H1 (cell line): ENCODE measurements around the gene NFASC. TPM values are rescaled to one million over a fixed set of nuclear protein-coding genes. Genes with fewer than 3 reads are reported as not detected.

Source experiments
- CTCF ChIA-PET: fragments of 300-600 bp; sonication (Branson Sonifier 250); formaldehyde crosslinking; loops from one replicate; lab custom pipeline; 2021; ENCODE audit not compliant: partially characterized antibody; lab: Charles Lee
- POLR2A ChIA-PET: fragments of 300-600 bp; sonication (Branson Sonifier 250); formaldehyde crosslinking; loops from one replicate; lab custom pipeline; 2021; ENCODE audit warnings: inconsistent platforms; ENCODE audit not compliant: partially characterized antibody; lab: Charles Lee
- DNase-seq, 2 experiments: peaks; one replicate each; pipeline versions ENCODE4 v3.0.0 to v3.0.0-alpha.2; 2010 to 2022; ENCODE audit warnings: low spot score in 2 of 2, low read depth in 1 of 2, mixed read lengths in 1 of 2
- FAIRE-seq: peaks from 2 replicates; lab custom pipeline; 2011; peaks lifted over from hg19 to GRCh38; lab: Jason Lieb, UNC
- H2AFZ ChIP-seq: 2 replicates; pipeline ENCODE4 v1.8.1; 2012; ENCODE audit warnings: low read length, inconsistent platforms
- H2AK5ac ChIP-seq: 2 replicates; pipeline ENCODE4 v1.6.1; 2013; ENCODE audit warnings: low read depth, low read length
- H2BK120ac ChIP-seq: replicated peaks from 2 replicates; pipeline ENCODE3; 2013; ENCODE audit warnings: low read depth, low read length, inconsistent platforms
- H2BK12ac ChIP-seq: 2 replicates; pipeline ENCODE4 v1.6.1; 2013; ENCODE audit warnings: low read depth, low read length
- H2BK15ac ChIP-seq: 2 replicates; pipeline ENCODE4 v1.6.1; 2013; ENCODE audit warnings: low read length
- H2BK20ac ChIP-seq: 2 replicates; pipeline ENCODE4 v1.6.1; 2013; ENCODE audit warnings: low read length
- H2BK5ac ChIP-seq: 2 replicates; pipeline ENCODE4 v1.6.1; 2013; ENCODE audit warnings: low read depth, low read length
- H3K14ac ChIP-seq: 2 replicates; pipeline ENCODE4 v1.6.1; 2013; ENCODE audit warnings: inconsistent platforms; ENCODE audit not compliant: insufficient read length
- H3K18ac ChIP-seq: 2 replicates; pipeline ENCODE4 v1.6.1; 2013; ENCODE audit warnings: low read length; ENCODE audit errors: extremely low read depth
- H3K23ac ChIP-seq: 2 replicates; pipeline ENCODE4 v1.6.1; 2013; ENCODE audit warnings: inconsistent platforms; ENCODE audit not compliant: insufficient read length
- H3K23me2 ChIP-seq: 2 replicates; pipeline ENCODE4 v1.6.1; 2013; ENCODE audit warnings: low read depth, low read length
- H3K27ac ChIP-seq: 2 replicates; pipeline ENCODE4 v1.6.1; 2011; ENCODE audit warnings: low read depth, low read length, inconsistent platforms
- H3K27me3 ChIP-seq, 4 experiments: replicated peaks in 1 of 4; 1 replicate in 1 of 4; 2 replicates in 3 of 4; pipeline versions ENCODE4 v1.6.1 to v1.8.1; 2011 to 2013; ENCODE audit warnings: low read length in 3 of 4, mild to moderate bottlenecking in 3 of 4, inconsistent platforms in 2 of 4, mixed read lengths in 2 of 4, moderate library complexity in 1 of 4; ENCODE audit not compliant: control insufficient read depth in 3 of 4, insufficient read depth in 3 of 4; ENCODE audit errors: extremely low read depth in 1 of 4
- H3K36me3 ChIP-seq, 4 experiments: 2 replicates each; pipeline versions ENCODE4 v1.6.1 to v1.8.1; 2011 to 2013; ENCODE audit warnings: mild to moderate bottlenecking in 4 of 4, low read length in 3 of 4, moderate library complexity in 2 of 4, control low read depth in 1 of 4, inconsistent platforms in 1 of 4; ENCODE audit not compliant: insufficient read depth in 4 of 4, control insufficient read depth in 2 of 4
- H3K4ac ChIP-seq: replicated peaks from 2 replicates; pipeline ENCODE3; 2013; ENCODE audit warnings: low read length, low read depth, mixed read lengths, inconsistent platforms; ENCODE audit not compliant: insufficient read length
- H3K4me1 ChIP-seq, 4 experiments: replicated peaks in 1 of 4; 1 replicate in 1 of 4; 2 replicates in 3 of 4; pipeline versions ENCODE4 v1.6.1 to v1.8.1; 2011 to 2013; ENCODE audit warnings: low read length in 3 of 4, inconsistent platforms in 2 of 4, mixed read lengths in 1 of 4; ENCODE audit not compliant: insufficient read depth in 4 of 4, control insufficient read depth in 3 of 4
- H3K4me2 ChIP-seq, 2 experiments: 2 replicates each; pipeline versions ENCODE4 v1.6.1 to v1.8.1; 2011 to 2013; ENCODE audit warnings: low read depth in 2 of 2, low read length in 2 of 2, control low read depth in 1 of 2, inconsistent platforms in 1 of 2, mild to moderate bottlenecking in 1 of 2; ENCODE audit not compliant: insufficient read depth in 1 of 2
- H3K4me3 ChIP-seq, 4 experiments: fragments of 200-600, 300-600 bp in 1 of 4; sonication (generic), shearing (Covaris generic), sonication (Bioruptor Twin) in 1 of 4; 2 replicates each; pipeline versions ENCODE4 v1.5.1 to v1.8.1; 2011 to 2016; ENCODE audit warnings: low read length in 4 of 4, low read depth in 3 of 4, control low read depth in 2 of 4, inconsistent platforms in 2 of 4, mild to moderate bottlenecking in 2 of 4, mixed read lengths in 1 of 4, moderate library complexity in 1 of 4; ENCODE audit not compliant: insufficient read depth in 2 of 4; ENCODE audit errors: extremely low read depth in 1 of 4
- H3K56ac ChIP-seq: replicated peaks from 2 replicates; pipeline ENCODE3; 2013; ENCODE audit warnings: low read depth, mild to moderate bottlenecking, mixed read lengths, low read length, inconsistent platforms; ENCODE audit not compliant: insufficient read length
- H3K79me1 ChIP-seq: 2 replicates; pipeline ENCODE4 v1.6.1; 2013; ENCODE audit warnings: low read depth, low read length, control low read depth
- H3K79me2 ChIP-seq, 2 experiments: 2 replicates each; pipeline versions ENCODE4 v1.6.1 to v1.8.1; 2012 to 2013; ENCODE audit warnings: low read length in 2 of 2, mild to moderate bottlenecking in 2 of 2, inconsistent platforms in 1 of 2; ENCODE audit not compliant: insufficient read depth in 2 of 2, control insufficient read depth in 1 of 2
- H3K9ac ChIP-seq, 4 experiments: replicated peaks in 1 of 4; 1 replicate in 1 of 4; 2 replicates in 3 of 4; pipeline versions ENCODE4 v1.6.1 to v1.8.1; 2011 to 2013; ENCODE audit warnings: low read depth in 3 of 4, low read length in 3 of 4, control low read depth in 2 of 4, mild to moderate bottlenecking in 2 of 4, moderate library complexity in 2 of 4, inconsistent platforms in 1 of 4; ENCODE audit errors: extremely low read depth in 1 of 4
- H3K9me3 ChIP-seq, 2 experiments: 2 replicates each; pipeline versions ENCODE4 v1.6.1 to v1.8.1; 2012 to 2013; ENCODE audit warnings: mild to moderate bottlenecking in 2 of 2, moderate library complexity in 2 of 2, control low read depth in 1 of 2, inconsistent platforms in 1 of 2, low read depth in 1 of 2, low read length in 1 of 2, mixed read lengths in 1 of 2; ENCODE audit not compliant: insufficient read depth in 2 of 2
- H4K20me1 ChIP-seq, 2 experiments: replicated peaks in 1 of 2; 2 replicates each; pipeline versions ENCODE3 to v1.8.1; 2011 to 2013; ENCODE audit warnings: inconsistent platforms in 2 of 2, low read length in 2 of 2, mild to moderate bottlenecking in 1 of 2; ENCODE audit not compliant: insufficient read depth in 2 of 2, control insufficient read depth in 1 of 2
- H4K5ac ChIP-seq: 2 replicates; pipeline ENCODE4 v1.6.1; 2013; ENCODE audit warnings: low read length, low read depth, mixed read lengths, inconsistent platforms; ENCODE audit not compliant: insufficient read length
- H4K8ac ChIP-seq: 2 replicates; pipeline ENCODE4 v1.8.0; 2013; ENCODE audit warnings: mild to moderate bottlenecking, moderate library complexity, low read length, inconsistent platforms; ENCODE audit not compliant: insufficient read depth; ENCODE audit errors: extremely low read depth
- H4K91ac ChIP-seq: replicated peaks from 2 replicates; pipeline ENCODE3; 2013; ENCODE audit warnings: low read length, mixed read lengths, inconsistent platforms; ENCODE audit not compliant: insufficient read length
- CHD2 ChIP-seq: IDR thresholded peaks from 2 replicates; pipeline ENCODE4 v1.6.1; 2012; ENCODE audit warnings: low read length, improper control_type of control experiment
- JUND ChIP-seq: IDR thresholded peaks from 2 replicates; pipeline ENCODE4 v1.6.1; 2011; ENCODE audit warnings: mild to moderate bottlenecking, improper control_type of control experiment, low read length
- MAFK ChIP-seq: IDR thresholded peaks from 2 replicates; pipeline ENCODE4 v1.6.1; 2012; ENCODE audit warnings: low read depth, mild to moderate bottlenecking, improper control_type of control experiment, low read length
- WGBS, 2 experiments: shearing (Covaris generic) in 1 of 2; methylation state at CpG; one replicate each; pipeline versions ENCODE4 v1.1.6 to v1.1.7; 2013 to 2015; ENCODE audit warnings: low lambda C conversion rate in 2 of 2, mixed read lengths in 2 of 2, inconsistent platforms in 1 of 2, low coverage in 1 of 2, missing lambda C conversion rate in 1 of 2; ENCODE audit not compliant: insufficient replicate concordance in 2 of 2, insufficient coverage in 1 of 2, insufficient read length in 1 of 2; ENCODE audit errors: extremely low coverage in 1 of 2, missing lambda C conversion rate in 1 of 2; 5-methylcytosine and 5-hydroxymethylcytosine counted together
- polyA plus RNA-seq, 7 experiments: library from polyadenylated mRNA; depleted of rRNA in 3 of 7; stranded (reverse) in 5 of 7; unstranded in 2 of 7; fragments of >200 nt in 5 of 7; fragments of 200-250 nt in 2 of 7; gene quantifications; 1 replicate in 5 of 7; 2 replicates in 1 of 7; 4 replicates in 1 of 7; pipeline versions ENCODE4 v1.2.1 to v1.2.3, GENCODE V29; 2011 to 2013; ENCODE audit warnings: missing spikeins in 2 of 7, mixed read lengths in 2 of 7
- total RNA-seq: library from RNA; stranded (reverse); fragmentation: NEBNext Ultra II Directional; extraction: Animal tissue kit (Norgen Biotek cat#: 25700); gene quantifications from 2 replicates; pipeline ENCODE4 v1.2.1, GENCODE V29; 2021

NFASC gene
- total and polyA plus RNA-seq, 2 of the 8 experiments (the other 6 are each of a cell fraction or from before 2014, with no cell fraction given): 5.0 to 15.2 TPM

GRCh38 chr1:205069371-205070125 is 198.9 kb downstream of the NFASC start:
- no peaks in the 10 kb centered on the region for H3K79me1 ChIP-seq
- WGBS, 2 experiments: 91% methylated on average over 41 of the region's 42 CpGs; no CpG with 5 or more reads in 1 of the 2 experiments
- H3K4ac ChIP-seq: no peak overlapping the region
- no peak overlapping the region for H4K91ac ChIP-seq
- H3K9me3 ChIP-seq: no peaks in the 10 kb centered on the region
- H3K4me3 ChIP-seq: no peak overlapping the region
- H3K4me2 ChIP-seq: no peak overlapping the region
- DNase-seq (no peak), FAIRE-seq (no peak)
- H3K23ac ChIP-seq: no peak overlapping the region
- H3K14ac ChIP-seq: no peak overlapping the region
- H3K27me3 ChIP-seq: no peaks in the 10 kb centered on the region
- no peak for TF ChIP-seq JUND
- TF ChIP-seq MAFK: no peak
- no peak for TF ChIP-seq CHD2
- H2BK5ac ChIP-seq: no peak overlapping the region
- no peak overlapping the region for H3K27ac ChIP-seq
- H4K8ac ChIP-seq: no peak overlapping the region
- H3K18ac ChIP-seq: no peak overlapping the region
- no peak overlapping the region for H2BK12ac ChIP-seq
- no peak overlapping the region for H2AK5ac ChIP-seq
- no peak overlapping the region for H2BK20ac ChIP-seq
- no peak overlapping the region for H2BK15ac ChIP-seq
- no peak overlapping the region for H2BK120ac ChIP-seq
- no peaks in the 10 kb centered on the region for H3K36me3 ChIP-seq
- H2AFZ ChIP-seq: no peak overlapping the region
- H3K23me2 ChIP-seq: no peaks in the 10 kb centered on the region
- H3K56ac ChIP-seq: no peak overlapping the region
- no peaks in the 10 kb centered on the region for H3K4me1 ChIP-seq
- H3K79me2 ChIP-seq: no peaks in the 10 kb centered on the region
- no peak overlapping the region for H4K5ac ChIP-seq
- ChIA-PET CTCF (interaction anchor here (1.0 to 38.9 kb wide), 11 partner anchors 8 to 262 kb away, joined by 3 to 1336 read pairs (median 3); no protein-coding TSS in a partner anchor), POLR2A (interaction anchor here (0.6 to 1.6 kb wide), 2 partner anchors 17 to 159 kb away, joined by 3 to 4 read pairs; partner anchors contain the start of gene TMCC2)
- H4K20me1 ChIP-seq: peaks cover 0 to 1% of the 10 kb centered on the region in 2 experiments
- H3K9ac ChIP-seq: no peak overlapping the region
